ENCODE data around the gene ZNF335. TPM values are rescaled to one million over a fixed set of nuclear protein-coding genes. Genes with fewer than 3 reads are reported as not detected.
A peak's percentile ranks its signal among the peaks of the same experiment; 100 is the strongest.
"Not testable (repeated sequence)": the region's sequence is repeated elsewhere in the genome, so short reads cannot be mapped to it uniquely, and the experiment has no call there.

Gene ZNF335
- total and polyA plus RNA-seq, 7 experiments from 2014 or later, result 7.1 to 95.2 (median 49.7) TPM

GRCh38 chr20:45993197-45993951, 21.4 kb upstream of the ZNF335 start:
- DNase-seq (no peak), ATAC-seq (peak; percentile 67)
- Mint-ChIP-seq H3K27me3 (peaks cover 0 to 35% (median 5%) of the 10 kb centered on the region in 5 donors), H3K27ac (peak overlapping the region in 1 of 9 donors; percentile 18), H3K36me3 (no peaks in the 10 kb centered on the region), H3K9me3 (peaks cover 0 to 1% (median 0%) of the 10 kb centered on the region in 11 donors), H3K4me3 (no peak overlapping the region), H3K4me1 (peaks cover 19 to 36% (median 32%) of the 10 kb centered on the region in 7 donors)
- Histone ChIP-seq H3K4me3 (ENCODE audit: low read length) (no peak overlapping the region), H3K36me3 (ENCODE audit: control insufficient read depth in 2 of 3, insufficient read depth in 3 of 3, low read length in 3 of 3) (no peaks in the 10 kb centered on the region), H3K9me3 (ENCODE audit: control insufficient read depth in 2 of 3, low read length in 3 of 3) (no peaks in the 10 kb centered on the region), H3K27ac (ENCODE audit: low read depth, low read length) (no peak overlapping the region), H3K27me3 (ENCODE audit: control insufficient read depth in 2 of 2, insufficient read depth in 2 of 2, low read length in 2 of 2) (no peaks in the 10 kb centered on the region), H3K4me1 (ENCODE audit: control insufficient read depth in 2 of 2, insufficient read depth in 2 of 2, low read length in 2 of 2) (peaks cover 5 to 24% of the 10 kb centered on the region in 2 donors)
- POLR2A ChIA-PET, result no interaction called here
- CTCF ChIA-PET, result no interaction called here
- intact Hi-C loops (cut with micrococcal nuclease), result no loop called here

- no peaks in the 10 kb centered on the region for H3K9me3 ChIP-seq (ENCODE audit: control insufficient read depth in 2 of 3, low read length in 3 of 3)
- CTCF ChIA-PET, result interaction anchor here (0.9 kb wide), 1 partner anchor 23 kb away, joined by 4 read pairs; no protein-coding TSS in a partner anchor
- H3K4me3 Mint-ChIP-seq, result no peak overlapping the region
Observed at GRCh38 chr20:45991616-45992015, 19.6 kb upstream of the ZNF335 start.

GRCh38 chr20:45988830-45989229, 16.8 kb upstream of the ZNF335 start:
- intact Hi-C loops (cut with micrococcal nuclease); H3K27ac ChIP-seq (ENCODE audit: low read depth, low read length); H3K27me3 ChIP-seq (ENCODE audit: control insufficient read depth in 2 of 2, insufficient read depth in 2 of 2, low read length in 2 of 2); H3K9me3 ChIP-seq (ENCODE audit: control insufficient read depth in 2 of 3, low read length in 3 of 3); H3K36me3 Mint-ChIP-seq; H3K36me3 ChIP-seq (ENCODE audit: control insufficient read depth in 2 of 3, insufficient read depth in 3 of 3, low read length in 3 of 3); H3K4me1 ChIP-seq (ENCODE audit: control insufficient read depth in 2 of 2, insufficient read depth in 2 of 2, low read length in 2 of 2); H3K9me3 Mint-ChIP-seq; DNase-seq; H3K4me1 Mint-ChIP-seq; H3K4me3 ChIP-seq (ENCODE audit: low read length); H3K4me3 Mint-ChIP-seq; ATAC-seq: not testable (repeated sequence)
- ChIA-PET POLR2A (interaction anchor here (1.4 kb wide), 1 partner anchor 11 kb away, joined by 4 read pairs; no protein-coding TSS in a partner anchor), CTCF (interaction anchor here (0.6 to 2.9 kb wide), 3 partner anchors 10 to 1505 kb away, joined by 3 to 32 read pairs (median 4); no protein-coding TSS in a partner anchor)
- peaks cover 0 to 35% (median 5%) of the 10 kb centered on the region in 5 donors for H3K27me3 Mint-ChIP-seq
- H3K27ac Mint-ChIP-seq, result peak overlapping the region in 1 of 9 donors; percentile 46

More at GRCh38 chr20:45991616-45992015, 19.6 kb upstream of the ZNF335 start:
- DNase-seq, result no peak
- Mint-ChIP-seq H3K36me3 (no peaks in the 10 kb centered on the region), H3K27me3 (peaks cover 0 to 36% (median 5%) of the 10 kb centered on the region in 5 donors), H3K27ac (no peak overlapping the region), H3K4me1 (peaks cover 7 to 22% (median 15%) of the 10 kb centered on the region in 7 donors), H3K9me3 (no peaks in the 10 kb centered on the region)
- intact Hi-C loops (cut with micrococcal nuclease), result no loop called here
- Histone ChIP-seq H3K27me3 (ENCODE audit: control insufficient read depth in 2 of 2, insufficient read depth in 2 of 2, low read length in 2 of 2) (no peaks in the 10 kb centered on the region), H3K4me1 (ENCODE audit: control insufficient read depth in 2 of 2, insufficient read depth in 2 of 2, low read length in 2 of 2) (peaks cover 0 to 7% of the 10 kb centered on the region in 2 donors), H3K36me3 (ENCODE audit: control insufficient read depth in 2 of 3, insufficient read depth in 3 of 3, low read length in 3 of 3) (no peaks in the 10 kb centered on the region), H3K27ac (ENCODE audit: low read depth, low read length) (no peak overlapping the region), H3K4me3 (ENCODE audit: low read length) (no peak overlapping the region)
- no peak for ATAC-seq
- POLR2A ChIA-PET, result no interaction called here

- H3K4me3 ChIP-seq (ENCODE audit: low read length), result no peak overlapping the region
- Mint-ChIP-seq H3K9me3 (no peaks in the 10 kb centered on the region), H3K27me3 (peaks cover 0 to 28% (median 5%) of the 10 kb centered on the region in 5 donors), H3K4me3 (no peak overlapping the region), H3K4me1 (peaks cover 0 to 13% (median 0%) of the 10 kb centered on the region in 7 donors), H3K36me3 (no peaks in the 10 kb centered on the region), H3K27ac (no peak overlapping the region)
- no peaks in the 10 kb centered on the region for H3K4me1 ChIP-seq (ENCODE audit: control insufficient read depth in 2 of 2, insufficient read depth in 2 of 2, low read length in 2 of 2)
- POLR2A ChIA-PET, result interaction anchor here (1.0 to 1.7 kb wide), 4 partner anchors 14 to 50 kb away, joined by 3 to 12 read pairs (median 4); partner anchors contain the start of gene ZNF335
- no peaks in the 10 kb centered on the region for H3K27me3 ChIP-seq (ENCODE audit: control insufficient read depth in 2 of 2, insufficient read depth in 2 of 2, low read length in 2 of 2)
- H3K9me3 ChIP-seq (ENCODE audit: control insufficient read depth in 2 of 3, low read length in 3 of 3), result no peaks in the 10 kb centered on the region
- intact Hi-C loops (cut with micrococcal nuclease), result loop anchor here (1.0 kb wide), 4 partner anchors 15 to 187 kb away; partner anchors contain the start of genes MMP9 (in 1 of the 2) and ZNF335 (in 1 of the 2)
- H3K27ac ChIP-seq (ENCODE audit: low read depth, low read length), result no peak overlapping the region
- CTCF ChIA-PET, result interaction anchor here (0.7 to 2.9 kb wide), 17 partner anchors 9 to 420 kb away, joined by 3 to 32 read pairs (median 5); partner anchors contain the start of genes ELMO2 and MMP9
- peak; percentile 98 for ATAC-seq
- DNase-seq, result peak; percentile 53 to 80 (median 72)
- no peaks in the 10 kb centered on the region for H3K36me3 ChIP-seq (ENCODE audit: control insufficient read depth in 2 of 3, insufficient read depth in 3 of 3, low read length in 3 of 3)
Observed at GRCh38 chr20:45987108-45987780, 15.2 kb upstream of the ZNF335 start.

- Mint-ChIP-seq H3K27ac (no peak overlapping the region), H3K36me3 (no peaks in the 10 kb centered on the region), H3K27me3 (peaks cover 0 to 28% (median 5%) of the 10 kb centered on the region in 5 donors), H3K9me3 (no peaks in the 10 kb centered on the region), H3K4me1 (peaks cover 0 to 13% (median 0%) of the 10 kb centered on the region in 7 donors), H3K4me3 (no peak overlapping the region)
- POLR2A ChIA-PET, result no interaction called here
- no peak overlapping the region for H3K27ac ChIP-seq (ENCODE audit: low read depth, low read length)
- H3K4me3 ChIP-seq (ENCODE audit: low read length), result no peak overlapping the region
- intact Hi-C loops (cut with micrococcal nuclease), result no loop called here
- H3K27me3 ChIP-seq (ENCODE audit: control insufficient read depth in 2 of 2, insufficient read depth in 2 of 2, low read length in 2 of 2), result no peaks in the 10 kb centered on the region
- CTCF ChIA-PET, result interaction anchor here (0.6 to 0.8 kb wide), 3 partner anchors 16 to 160 kb away, joined by 3 to 4 read pairs (median 4); no protein-coding TSS in a partner anchor
- ATAC-seq (no peak), DNase-seq (no peak)
- no peaks in the 10 kb centered on the region for H3K9me3 ChIP-seq (ENCODE audit: control insufficient read depth in 2 of 3, low read length in 3 of 3)
- no peaks in the 10 kb centered on the region for H3K36me3 ChIP-seq (ENCODE audit: control insufficient read depth in 2 of 3, insufficient read depth in 3 of 3, low read length in 3 of 3)
- no peaks in the 10 kb centered on the region for H3K4me1 ChIP-seq (ENCODE audit: control insufficient read depth in 2 of 2, insufficient read depth in 2 of 2, low read length in 2 of 2)
Observed at GRCh38 chr20:45985573-45985972, 13.6 kb upstream of the ZNF335 start.

DNA sequence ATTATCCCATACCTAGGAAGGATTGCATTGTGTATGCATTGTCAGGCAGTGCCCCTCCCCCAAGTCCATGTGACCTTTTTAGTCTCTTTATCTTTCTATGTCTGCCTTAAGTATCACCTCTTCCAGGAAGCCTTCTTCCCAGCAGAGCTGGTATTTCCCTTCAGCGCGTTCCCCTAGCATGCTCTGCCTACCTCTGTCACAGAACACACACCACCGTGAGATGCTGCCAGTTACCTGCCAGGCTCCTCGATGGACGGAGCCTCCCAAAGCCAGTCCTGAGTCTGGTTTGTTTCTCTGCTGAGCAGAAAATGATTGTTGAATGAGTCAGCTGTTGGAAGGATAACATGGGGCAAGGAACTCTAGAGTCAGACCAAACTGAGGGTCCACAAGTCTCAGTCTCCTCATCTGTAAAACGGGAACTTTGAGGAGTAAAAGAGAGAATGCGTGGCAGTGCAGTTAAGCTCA, 11.3 kb upstream of the ZNF335 start:
- Histone ChIP-seq H3K27me3 (ENCODE audit: control insufficient read depth in 2 of 2, insufficient read depth in 2 of 2, low read length in 2 of 2) (no peaks in the 10 kb centered on the region), H3K4me1 (ENCODE audit: control insufficient read depth in 2 of 2, insufficient read depth in 2 of 2, low read length in 2 of 2) (no peaks in the 10 kb centered on the region), H3K27ac (ENCODE audit: low read depth, low read length) (no peak overlapping the region), H3K36me3 (ENCODE audit: control insufficient read depth in 2 of 3, insufficient read depth in 3 of 3, low read length in 3 of 3) (no peaks in the 10 kb centered on the region), H3K9me3 (ENCODE audit: control insufficient read depth in 2 of 3, low read length in 3 of 3) (no peaks in the 10 kb centered on the region), H3K4me3 (ENCODE audit: low read length) (no peak overlapping the region)
- Mint-ChIP-seq H3K27me3 (peaks cover 0 to 22% (median 0%) of the 10 kb centered on the region in 5 donors), H3K4me3 (peak overlapping the region in 1 of 10 donors; percentile 58), H3K36me3 (no peaks in the 10 kb centered on the region), H3K9me3 (no peaks in the 10 kb centered on the region), H3K4me1 (peaks cover 0 to 13% (median 0%) of the 10 kb centered on the region in 7 donors), H3K27ac (no peak overlapping the region)
- ChIA-PET CTCF (interaction anchor here (0.9 to 2.8 kb wide), 2 partner anchors 14 to 31 kb away, joined by 5 to 9 read pairs; no protein-coding TSS in a partner anchor), POLR2A (no interaction called here)
- intact Hi-C loops (cut with micrococcal nuclease), result no loop called here
- ATAC-seq (no peak), DNase-seq (no peak)
